Mucosa of rectum (tissue), 2 donors: ENCODE measurements around the gene SWAP70.

Experiments
- H3K27ac ChIP-seq, 2 donors: one replicate each; pipeline ENCODE4 v1.7.0; 2013; ENCODE audit warnings: inconsistent platforms in 2 of 2, low read depth in 2 of 2, low read length in 2 of 2
- H3K27me3 ChIP-seq, 2 donors: one replicate each; pipeline ENCODE4 v1.7.0; 2013; ENCODE audit warnings: low read length in 2 of 2; ENCODE audit not compliant: control insufficient read depth in 2 of 2, insufficient read depth in 2 of 2
- H3K36me3 ChIP-seq, 2 donors: one replicate each; pipeline ENCODE4 v1.7.0; 2013; ENCODE audit warnings: low read length in 2 of 2; ENCODE audit not compliant: control insufficient read depth in 2 of 2, insufficient read depth in 2 of 2
- H3K4me1 ChIP-seq, 2 donors: one replicate each; pipeline ENCODE4 v1.7.0; 2013; ENCODE audit warnings: low read length in 2 of 2, mild to moderate bottlenecking in 1 of 2; ENCODE audit not compliant: control insufficient read depth in 2 of 2, insufficient read depth in 2 of 2
- H3K4me3 ChIP-seq, 2 donors: one replicate each; pipeline ENCODE4 v1.7.0; 2013; ENCODE audit warnings: low read length in 2 of 2
- H3K9ac ChIP-seq, 2 donors: one replicate each; pipeline ENCODE4 v1.7.0; 2013; ENCODE audit warnings: low read length in 2 of 2, low read depth in 1 of 2, mild to moderate bottlenecking in 1 of 2
- H3K9me3 ChIP-seq, 2 donors: one replicate each; pipeline ENCODE4 v1.7.0; 2013; ENCODE audit warnings: low read length in 2 of 2; ENCODE audit not compliant: control insufficient read depth in 2 of 2
- donor health status: healthy.
- donor health status: Normal muscosa, but diverticular disease.

Gene SWAP70

DNA sequence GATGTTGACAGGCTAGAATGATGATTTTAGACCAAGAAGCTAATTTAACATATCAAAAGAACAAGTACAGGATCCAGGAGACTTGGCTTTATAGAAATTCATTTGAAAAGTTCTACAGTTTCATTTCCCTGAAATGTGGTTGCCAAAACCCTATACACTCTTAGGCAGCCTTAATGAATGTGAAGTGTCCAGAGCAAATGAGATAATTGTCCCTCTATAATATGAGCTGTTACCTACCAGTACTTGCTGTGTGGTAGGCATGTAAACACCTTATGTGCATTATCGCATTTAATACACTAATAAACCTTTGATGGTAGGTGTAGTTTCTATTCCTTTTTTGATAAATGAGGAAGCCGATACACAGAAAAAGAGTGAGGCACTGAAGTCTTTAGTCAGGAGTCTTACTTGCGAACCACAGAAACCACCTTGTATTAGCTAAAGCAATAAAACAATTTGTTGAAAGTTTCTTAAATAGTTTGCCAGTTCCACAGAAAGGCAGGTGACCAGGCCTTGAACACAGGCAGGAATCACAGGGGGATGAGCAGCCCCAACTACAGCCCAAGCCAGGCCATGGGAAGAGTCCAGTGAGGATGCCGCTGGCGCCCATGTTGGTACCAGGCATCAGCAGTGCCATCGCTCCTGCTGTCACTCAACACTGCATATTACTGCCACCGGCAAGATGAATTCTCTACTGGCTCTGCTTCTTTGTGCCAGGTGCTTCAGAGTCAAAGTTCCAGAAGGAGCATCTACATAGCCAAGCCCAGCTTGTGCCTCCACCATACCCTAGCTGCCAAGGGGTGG is 81.7 kb downstream of the SWAP70 start:
- Histone ChIP-seq H3K9me3 (no peaks in the 10 kb centered on the region), H3K27ac (peak overlapping the region in 1 of 2 donors; percentile 59), H3K9ac (no peak overlapping the region), H3K4me3 (no peak overlapping the region), H3K4me1 (peaks cover 0 to 7% of the 10 kb centered on the region in 2 donors), H3K27me3 (no peaks in the 10 kb centered on the region), H3K36me3 (peaks cover 0 to 14% of the 10 kb centered on the region in 2 donors)

DNA sequence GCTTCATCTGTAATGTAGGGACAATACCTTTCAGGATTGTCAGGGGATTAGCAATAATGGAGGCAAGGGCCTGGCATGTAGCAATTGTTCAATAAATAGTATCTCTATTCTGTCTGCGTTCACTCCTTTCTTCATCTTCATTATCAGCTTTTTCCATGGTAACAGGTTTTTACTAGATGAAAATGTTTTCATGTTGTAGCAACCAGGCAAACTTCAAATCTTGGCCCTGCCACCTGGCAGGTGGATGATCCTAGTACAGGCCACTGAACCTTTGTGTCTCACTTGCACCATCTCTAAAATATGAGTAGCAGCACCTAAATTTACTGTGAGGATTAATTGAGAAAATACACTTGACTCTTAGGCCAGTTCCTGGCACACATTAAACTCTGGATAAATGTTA is 83.4 kb downstream of the SWAP70 start:
- no peak overlapping the region for H3K27ac ChIP-seq
- H3K4me1 ChIP-seq: peaks cover 0 to 7% of the 10 kb centered on the region in 2 donors
- no peak overlapping the region for H3K9ac ChIP-seq
- no peak overlapping the region for H3K4me3 ChIP-seq
- peaks cover 4 to 14% of the 10 kb centered on the region in 2 donors for H3K36me3 ChIP-seq
- no peaks in the 10 kb centered on the region for H3K27me3 ChIP-seq
- no peaks in the 10 kb centered on the region for H3K9me3 ChIP-seq

DNA sequence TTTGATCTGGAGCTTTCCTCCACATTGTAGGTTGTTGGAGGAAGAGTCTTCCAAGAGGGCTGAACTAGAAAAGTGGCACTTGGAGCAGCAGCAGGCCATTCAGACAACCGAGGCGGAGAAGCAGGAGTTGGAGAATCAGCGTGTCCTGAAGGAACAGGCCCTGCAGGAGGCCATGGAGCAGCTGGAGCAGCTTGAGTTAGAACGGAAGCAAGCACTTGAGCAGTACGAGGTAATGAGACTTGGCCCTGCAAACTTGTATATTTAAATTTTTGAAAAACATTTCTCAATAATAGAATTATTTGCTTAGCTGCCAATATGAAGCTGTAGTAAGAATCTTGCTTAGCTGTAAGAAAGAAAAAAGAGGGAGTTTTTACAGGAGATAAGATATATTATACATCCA is 84.0 kb downstream of the SWAP70 start:
- Histone ChIP-seq H3K4me3 (no peak overlapping the region), H3K27me3 (no peaks in the 10 kb centered on the region), H3K9me3 (no peaks in the 10 kb centered on the region), H3K36me3 (peaks cover 4 to 14% of the 10 kb centered on the region in 2 donors), H3K27ac (no peak overlapping the region), H3K9ac (no peak overlapping the region), H3K4me1 (peaks cover 0 to 7% of the 10 kb centered on the region in 2 donors)

DNA sequence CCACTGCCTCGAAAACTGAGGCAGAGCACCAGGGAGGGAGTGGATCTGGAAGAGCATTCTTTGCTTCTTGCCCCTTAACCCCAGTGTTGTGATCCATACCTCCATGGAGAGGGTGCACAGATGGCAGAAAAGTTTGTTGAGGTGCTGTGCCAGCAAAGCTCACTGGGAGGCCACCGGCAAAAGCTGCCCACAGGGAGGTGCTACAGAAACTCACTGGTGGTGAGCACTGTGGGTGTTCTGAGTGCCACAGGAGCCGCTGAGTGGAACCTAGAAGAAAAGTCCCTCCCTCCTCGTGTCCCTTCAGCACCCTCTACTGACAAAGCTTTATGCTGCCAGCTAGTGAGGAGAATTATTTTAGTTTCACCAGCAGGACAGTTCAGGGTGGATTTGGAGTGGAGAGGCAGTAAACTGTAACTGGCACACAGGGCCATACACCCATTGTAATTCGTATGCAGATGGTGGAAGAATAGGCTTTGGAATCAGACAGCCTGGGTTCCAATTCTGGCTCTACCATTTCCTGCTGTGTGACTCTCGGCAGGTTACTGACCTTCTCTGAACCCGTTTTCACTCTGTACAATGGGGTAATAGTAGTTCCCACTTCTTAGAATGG is 84.6 kb downstream of the SWAP70 start:
- no peak overlapping the region for H3K27ac ChIP-seq
- no peak overlapping the region for H3K4me3 ChIP-seq
- peaks cover 0 to 7% of the 10 kb centered on the region in 2 donors for H3K4me1 ChIP-seq
- no peaks in the 10 kb centered on the region for H3K9me3 ChIP-seq
- peaks cover 4 to 14% of the 10 kb centered on the region in 2 donors for H3K36me3 ChIP-seq
- H3K9ac ChIP-seq: no peak overlapping the region
- H3K27me3 ChIP-seq: no peaks in the 10 kb centered on the region

DNA sequence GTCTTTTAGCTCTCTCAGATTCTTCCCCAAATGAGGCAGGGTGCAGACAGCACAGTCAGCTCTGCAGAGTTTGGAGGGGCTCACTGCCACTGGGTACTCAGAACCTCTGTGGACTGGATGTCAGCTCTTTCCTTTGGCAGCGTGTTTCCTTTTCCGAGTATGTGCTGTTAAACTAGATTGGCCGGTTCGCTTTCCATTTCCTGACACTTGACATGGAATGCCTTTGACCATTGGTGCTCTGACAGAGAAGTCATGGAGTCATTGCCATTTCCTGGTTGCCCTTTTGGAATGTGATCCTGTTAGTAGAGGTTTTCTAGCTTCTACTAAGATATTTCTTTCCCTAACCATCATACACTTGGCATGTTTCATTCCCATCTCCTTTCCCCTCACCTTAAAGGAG is 86.7 kb downstream of the SWAP70 start:
- no peaks in the 10 kb centered on the region for H3K27me3 ChIP-seq
- H3K9me3 ChIP-seq: no peaks in the 10 kb centered on the region
- H3K27ac ChIP-seq: no peak overlapping the region
- no peak overlapping the region for H3K9ac ChIP-seq
- H3K36me3 ChIP-seq: peaks cover 4 to 14% of the 10 kb centered on the region in 2 donors
- H3K4me1 ChIP-seq: peaks cover 0 to 7% of the 10 kb centered on the region in 2 donors
- no peak overlapping the region for H3K4me3 ChIP-seq

DNA sequence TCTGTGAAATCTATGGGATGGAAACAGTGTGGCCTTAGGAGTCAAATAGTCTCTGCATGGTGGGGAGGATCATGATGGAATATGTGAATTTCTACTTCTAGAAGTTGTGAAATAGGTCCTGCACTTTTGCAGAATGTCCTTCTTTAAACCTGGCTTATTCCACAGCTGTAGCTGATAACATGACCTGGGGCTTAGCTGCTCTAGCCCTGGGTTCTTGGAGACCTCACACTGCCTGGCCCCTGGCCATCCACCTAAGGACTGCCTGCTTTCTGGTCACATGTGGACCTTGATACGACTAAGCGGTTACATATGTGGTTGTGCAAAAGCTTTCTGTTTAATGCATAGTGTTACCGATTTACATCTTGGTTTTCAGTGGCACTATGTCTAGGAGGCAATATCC is 88.2 kb downstream of the SWAP70 start:
- Histone ChIP-seq H3K4me3 (no peak overlapping the region), H3K9ac (no peak overlapping the region), H3K4me1 (peaks cover 5 to 7% of the 10 kb centered on the region in 2 donors), H3K9me3 (no peaks in the 10 kb centered on the region), H3K27ac (no peak overlapping the region), H3K27me3 (no peaks in the 10 kb centered on the region), H3K36me3 (peaks cover 4 to 10% of the 10 kb centered on the region in 2 donors)

DNA sequence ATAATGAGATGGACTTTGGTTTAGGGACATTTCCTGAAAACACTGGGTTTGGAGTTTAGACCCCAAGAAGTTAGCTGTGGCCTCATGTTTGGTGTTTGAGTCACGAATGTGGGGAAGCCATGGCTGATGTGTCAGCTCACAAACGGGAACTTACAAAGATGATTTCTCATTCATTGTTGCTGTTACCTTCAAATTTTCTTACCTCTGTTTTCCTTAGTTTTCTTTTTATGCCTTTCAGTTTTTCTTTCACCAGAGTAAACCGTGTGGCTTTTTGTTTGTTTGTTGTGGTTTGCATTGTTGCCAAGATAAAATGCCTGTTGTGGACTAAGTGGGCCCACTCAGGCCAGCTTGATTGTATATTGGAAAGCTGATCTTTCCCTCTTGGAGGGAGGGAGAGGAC is 89.1 kb downstream of the SWAP70 start:
- Histone ChIP-seq H3K9ac (no peak overlapping the region), H3K36me3 (peaks cover 4 to 10% of the 10 kb centered on the region in 2 donors), H3K9me3 (no peaks in the 10 kb centered on the region), H3K4me3 (no peak overlapping the region), H3K4me1 (peaks cover 6 to 8% of the 10 kb centered on the region in 2 donors), H3K27ac (no peak overlapping the region), H3K27me3 (no peaks in the 10 kb centered on the region)

DNA sequence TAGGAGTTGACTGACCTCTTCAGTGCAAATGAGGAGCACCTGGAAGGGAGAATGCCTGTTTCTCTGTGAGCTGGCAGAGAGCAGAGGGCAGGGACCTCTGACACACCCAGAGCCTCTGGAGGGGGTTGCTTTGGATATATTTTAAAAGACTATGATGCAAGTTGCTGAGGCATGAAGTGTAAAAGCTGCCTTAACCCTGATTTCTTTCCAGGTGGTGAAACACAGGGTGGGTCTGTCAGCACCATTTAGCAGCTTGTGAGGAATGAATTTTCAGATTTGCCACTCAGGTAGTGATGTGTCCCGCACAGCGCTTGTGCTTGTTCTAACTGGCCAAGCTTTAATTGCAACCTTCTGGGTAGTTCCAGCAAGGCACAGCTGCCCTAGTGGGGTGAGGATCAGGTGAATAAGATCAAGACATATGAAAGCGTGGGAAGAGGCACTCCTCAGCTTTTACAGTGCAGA is 90.2 kb downstream of the SWAP70 start:
- Histone ChIP-seq H3K4me1 (peaks cover 10 to 12% of the 10 kb centered on the region in 2 donors), H3K4me3 (no peak overlapping the region), H3K36me3 (peaks cover 4 to 10% of the 10 kb centered on the region in 2 donors), H3K27me3 (no peaks in the 10 kb centered on the region), H3K27ac (no peak overlapping the region), H3K9me3 (no peaks in the 10 kb centered on the region), H3K9ac (no peak overlapping the region)

DNA sequence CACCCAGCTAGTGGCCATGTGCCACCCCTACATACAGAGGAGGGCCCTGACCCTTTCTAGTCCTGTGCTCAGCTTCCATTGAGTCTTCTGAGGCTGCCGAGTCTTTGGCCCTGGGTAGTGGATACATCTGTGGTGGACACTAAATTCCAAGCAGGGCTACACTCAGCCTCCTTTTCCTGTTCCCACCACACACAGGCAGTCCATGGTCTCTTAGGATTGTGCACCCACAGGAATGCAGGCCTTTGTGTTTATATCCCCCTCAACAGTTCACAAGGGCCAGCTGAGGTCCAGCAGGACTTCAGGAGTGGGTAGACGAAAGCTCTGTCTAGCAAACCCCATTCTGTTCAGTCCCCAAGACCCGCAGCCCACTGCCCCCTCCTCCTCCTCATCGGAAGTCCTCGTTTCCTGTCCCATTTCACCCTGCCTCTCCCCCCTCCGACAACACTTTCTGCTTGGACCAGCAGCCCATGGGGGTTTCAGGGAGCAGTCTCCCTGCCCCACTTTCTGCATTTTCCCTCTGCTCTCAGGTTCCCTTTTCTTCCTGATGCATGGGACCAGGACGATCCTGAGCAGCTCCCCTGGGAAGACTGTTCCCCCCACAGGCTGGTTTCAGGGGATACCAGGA is 91.8 kb downstream of the SWAP70 start:
- no peak overlapping the region for H3K4me3 ChIP-seq
- H3K9ac ChIP-seq: no peak overlapping the region
- H3K9me3 ChIP-seq: no peaks in the 10 kb centered on the region
- H3K27ac ChIP-seq: peak overlapping the region in 1 of 2 donors; percentile 20
- H3K36me3 ChIP-seq: peaks cover 3 to 4% of the 10 kb centered on the region in 2 donors
- no peaks in the 10 kb centered on the region for H3K27me3 ChIP-seq
- H3K4me1 ChIP-seq: peaks cover 21 to 22% of the 10 kb centered on the region in 2 donors

DNA sequence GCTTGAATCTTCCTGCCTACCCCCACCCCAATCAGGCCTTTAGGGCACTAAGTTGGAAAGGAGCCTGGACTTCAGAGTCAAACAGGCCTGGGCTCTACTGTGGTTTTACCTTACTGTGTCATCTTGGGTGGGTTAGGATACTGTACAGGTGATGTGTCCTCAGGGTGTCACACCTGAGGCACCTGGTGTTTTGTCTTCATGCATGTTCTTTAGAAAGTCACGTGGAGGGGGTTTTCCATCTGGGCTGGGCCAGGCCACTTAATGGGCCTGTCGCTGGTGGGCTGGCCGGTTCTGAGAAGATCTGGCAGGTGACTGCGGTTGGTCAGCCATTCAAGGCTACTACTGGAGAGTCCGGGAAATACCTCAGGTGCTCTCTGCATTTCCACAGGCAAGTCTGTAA is 92.6 kb downstream of the SWAP70 start:
- no peak overlapping the region for H3K27ac ChIP-seq
- peaks cover 21 to 24% of the 10 kb centered on the region in 2 donors for H3K4me1 ChIP-seq
- no peaks in the 10 kb centered on the region for H3K9me3 ChIP-seq
- H3K4me3 ChIP-seq: no peak overlapping the region
- peaks cover 0 to 4% of the 10 kb centered on the region in 2 donors for H3K36me3 ChIP-seq
- H3K9ac ChIP-seq: no peak overlapping the region
- H3K27me3 ChIP-seq: no peaks in the 10 kb centered on the region
